Esophagus muscularis mucosa (tissue), 4 donors: Measurements from ENCODE around the gene GMDS. TPM values are rescaled to one million over a fixed set of nuclear protein-coding genes. Genes with fewer than 3 reads are reported as not detected.

Experiments
- DNase-seq: peaks from one replicate; pipeline ENCODE4 v3.0.0-alpha.2; 2017; ENCODE audit errors: extremely low spot score
- H3K27ac ChIP-seq, 4 donors: fragments of 200-600 bp; sonication (generic); replicated peaks in 1 of 4; 1 replicate in 3 of 4; 2 replicates in 1 of 4; pipeline ENCODE4 v1.5.1; 2016 to 2019; ENCODE audit warnings: mild to moderate bottlenecking in 1 of 4
- H3K27me3 ChIP-seq, 4 donors: fragments of 200-600 bp; sonication (generic); one replicate each; pipeline versions ENCODE4 v1.5.1 to v1.6.0; 2016 to 2019
- H3K36me3 ChIP-seq, 4 donors: fragments of 200-600 bp; sonication (generic); one replicate each; pipeline ENCODE4 v1.5.1; 2016 to 2019
- H3K4me1 ChIP-seq, 4 donors: fragments of 200-600 bp; sonication (generic); one replicate each; pipeline ENCODE4 v1.5.1; 2016 to 2019
- H3K4me3 ChIP-seq, 4 donors: fragments of 200-600 bp; sonication (generic); 1 replicate in 2 of 4; 2 replicates in 2 of 4; pipeline ENCODE4 v1.5.1; 2016 to 2019; ENCODE audit warnings: mild to moderate bottlenecking in 4 of 4, moderate library complexity in 1 of 4
- H3K9me3 ChIP-seq, 4 donors: fragments of 200-600 bp; sonication (generic); 1 replicate in 3 of 4; 2 replicates in 1 of 4; pipeline ENCODE4 v1.5.1; 2016 to 2019
- CTCF ChIP-seq, 3 experiments: fragments of 200-600 bp in 2 of 3; fragments of 450-650 bp in 1 of 3; sonication (generic) in 2 of 3; IDR thresholded peaks; one replicate each; pipeline ENCODE4 v1.5.1; 2017 to 2019; ENCODE audit warnings: antibody characterized with exemption in 3 of 3, mild to moderate bottlenecking in 2 of 3, moderate library complexity in 1 of 3
- EP300 ChIP-seq: sonication (generic); formaldehyde crosslinking; IDR thresholded peaks from one replicate; pipeline ENCODE4 v1.6.1; 2017; ENCODE audit warnings: antibody characterized with exemption
- POLR2A ChIP-seq: fragments of 450-650 bp; IDR thresholded peaks from one replicate; pipeline ENCODE4 v1.6.1; 2017; ENCODE audit warnings: antibody characterized with exemption, moderate library complexity, mild to moderate bottlenecking, low read depth
- POLR2AphosphoS5 ChIP-seq, 2 donors: sonication (generic); formaldehyde crosslinking; IDR thresholded peaks; one replicate each; pipeline ENCODE4 v1.6.1; 2017; ENCODE audit warnings: antibody characterized with exemption in 2 of 2
- WGBS: methylation state at CpG from one replicate; pipeline ENCODE4 v1.1.5; 2018; 5-methylcytosine and 5-hydroxymethylcytosine counted together
- intact Hi-C: fragments of 100-400 bp; cut with DNase I; formaldehyde crosslinking; loops from one replicate; pipeline ENCODE4 v1.15.1; 2023
- total RNA-seq, 4 donors: library from RNA; depleted of rRNA; stranded (reverse); fragments of >200 nt; gene quantifications; one replicate each; pipeline versions ENCODE4 v1.1.0 to v1.2.1, GENCODE V29; 2016

GMDS gene
- total RNA-seq, 4 donors from 2014 or later, result 3.6 to 14.1 (median 6.0) TPM

GRCh38 chr6:1890987-1891386 is 354.4 kb downstream of the GMDS start:
- H3K4me1 ChIP-seq, result no peaks in the 10 kb centered on the region
- no peak overlapping the region for H3K27ac ChIP-seq
- no peak for DNase-seq
- H3K4me3 ChIP-seq, result no peak overlapping the region
- no peak for TF ChIP-seq EP300
- no peak for TF ChIP-seq POLR2AphosphoS5 (IDR thresholded peaks at IDR 0.05)
- no peak for TF ChIP-seq CTCF (IDR thresholded peaks at IDR 0.05)
- TF ChIP-seq POLR2A, result no peak
- WGBS, result 94% methylated on average over 2 of the region's 2 CpGs
- H3K9me3 ChIP-seq, result no peaks in the 10 kb centered on the region
- no peaks in the 10 kb centered on the region for H3K36me3 ChIP-seq
- intact Hi-C loops, result no loop called here
- H3K27me3 ChIP-seq, result no peaks in the 10 kb centered on the region

GRCh38 chr6:1890071-1890470 is 355.3 kb downstream of the GMDS start:
- Histone ChIP-seq H3K9me3 (no peaks in the 10 kb centered on the region), H3K27me3 (no peaks in the 10 kb centered on the region), H3K36me3 (no peaks in the 10 kb centered on the region), H3K4me3 (no peak overlapping the region), H3K4me1 (no peaks in the 10 kb centered on the region), H3K27ac (no peak overlapping the region)
- TF ChIP-seq POLR2AphosphoS5 (IDR thresholded peaks at IDR 0.05) (no peak), EP300 (no peak), CTCF (IDR thresholded peaks at IDR 0.05) (no peak), POLR2A (no peak)
- 98% methylated on average over 8 of the region's 8 CpGs for WGBS
- no peak for DNase-seq
- intact Hi-C loops, result no loop called here

GRCh38 chr6:1885576-1886011 is 359.8 kb downstream of the GMDS start:
- WGBS, result 93% methylated on average over 12 of the region's 12 CpGs
- H3K4me3 ChIP-seq, result no peak overlapping the region
- H3K4me1 ChIP-seq, result no peaks in the 10 kb centered on the region
- no peaks in the 10 kb centered on the region for H3K27me3 ChIP-seq
- TF ChIP-seq CTCF (IDR thresholded peaks at IDR 0.05) (no peak), EP300 (no peak)
- no peaks in the 10 kb centered on the region for H3K36me3 ChIP-seq
- DNase-seq, result no peak
- no peak overlapping the region for H3K27ac ChIP-seq
- no peaks in the 10 kb centered on the region for H3K9me3 ChIP-seq
- intact Hi-C loops, result no loop called here

GRCh38 chr6:1884313-1884712 is 361.1 kb downstream of the GMDS start:
- Histone ChIP-seq H3K36me3 (no peaks in the 10 kb centered on the region), H3K27me3 (no peaks in the 10 kb centered on the region), H3K9me3 (no peaks in the 10 kb centered on the region), H3K4me1 (no peaks in the 10 kb centered on the region), H3K27ac (no peak overlapping the region), H3K4me3 (no peak overlapping the region)
- TF ChIP-seq EP300 (no peak), POLR2AphosphoS5 (IDR thresholded peaks at IDR 0.05) (no peak), CTCF (IDR thresholded peaks at IDR 0.05) (no peak), POLR2A (no peak)
- no peak for DNase-seq
- intact Hi-C loops, result no loop called here
- 82% methylated on average over 2 of the region's 2 CpGs for WGBS

- Histone ChIP-seq H3K9me3 (no peaks in the 10 kb centered on the region), H3K4me3 (no peak overlapping the region), H3K36me3 (no peaks in the 10 kb centered on the region), H3K4me1 (peaks cover 0 to 1% (median 0%) of the 10 kb centered on the region in 4 donors), H3K27me3 (no peaks in the 10 kb centered on the region), H3K27ac (no peak overlapping the region)
- TF ChIP-seq EP300, result no peak
- no peak for TF ChIP-seq POLR2A
- no peak for TF ChIP-seq POLR2AphosphoS5 (IDR thresholded peaks at IDR 0.05)
- TF ChIP-seq CTCF (IDR thresholded peaks at IDR 0.05), result no peak
- intact Hi-C loops, result no loop called here
- no peak for DNase-seq
- 95% methylated on average over 5 of the region's 5 CpGs for WGBS
Measured at GRCh38 chr6:1878330-1878729, 367.1 kb downstream of the GMDS start.
